GM13976 (cell line): ENCODE results near the gene UPF3B.

Experiments used
- DNase-seq: peaks from one replicate; pipeline ENCODE4 v3.0.0; 2012; ENCODE audit warnings: low spot score
- in situ Hi-C: fragments of 300-500 bp; cut with MboI; formaldehyde crosslinking; loops from one replicate; pipeline ENCODE4 v1.12.0; 2022; ENCODE audit warnings: low sequenced_read_pairs, mixed read lengths, inconsistent platforms; ENCODE audit not compliant: unreplicated experiment
- TF ChIP-seq, protein P1 (sequence below): IDR thresholded peaks from 2 replicates; pipeline ENCODE4 v1.5.1; 2012; ENCODE audit warnings: borderline replicate concordance, mild to moderate bottlenecking; ENCODE audit not compliant: insufficient read depth; ENCODE audit errors: extremely low read depth, missing control alignments, control extremely low read depth

Gene UPF3B

DNA sequence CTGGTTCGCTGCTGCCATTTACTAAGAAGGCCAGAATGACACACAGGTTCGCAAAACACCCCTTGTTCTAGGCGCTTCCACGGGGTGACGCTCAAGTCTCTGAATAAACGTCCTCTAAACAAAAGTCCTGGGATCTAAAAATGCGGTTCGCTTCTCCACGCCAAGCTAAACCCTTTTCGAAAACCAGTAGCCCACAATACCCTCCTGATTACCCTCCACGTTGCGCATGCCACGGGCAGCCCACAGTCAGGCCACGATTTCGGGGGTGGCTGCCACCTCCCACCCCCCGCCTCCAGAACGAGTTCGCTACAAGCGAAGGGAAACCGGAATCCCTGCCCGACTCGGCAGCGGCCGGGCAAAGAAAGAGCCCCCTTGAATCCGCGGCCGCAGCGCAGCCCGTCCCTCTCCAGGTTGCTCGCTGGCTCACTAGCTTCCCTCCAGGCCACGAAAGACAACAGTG lies 61.8 kb downstream of the UPF3B start:
- peak; percentile 26 for DNase-seq
- in situ Hi-C loops: loop anchor here (25.0 kb wide), 1 partner anchor 346 kb away; no protein-coding TSS in a partner anchor

DNA sequence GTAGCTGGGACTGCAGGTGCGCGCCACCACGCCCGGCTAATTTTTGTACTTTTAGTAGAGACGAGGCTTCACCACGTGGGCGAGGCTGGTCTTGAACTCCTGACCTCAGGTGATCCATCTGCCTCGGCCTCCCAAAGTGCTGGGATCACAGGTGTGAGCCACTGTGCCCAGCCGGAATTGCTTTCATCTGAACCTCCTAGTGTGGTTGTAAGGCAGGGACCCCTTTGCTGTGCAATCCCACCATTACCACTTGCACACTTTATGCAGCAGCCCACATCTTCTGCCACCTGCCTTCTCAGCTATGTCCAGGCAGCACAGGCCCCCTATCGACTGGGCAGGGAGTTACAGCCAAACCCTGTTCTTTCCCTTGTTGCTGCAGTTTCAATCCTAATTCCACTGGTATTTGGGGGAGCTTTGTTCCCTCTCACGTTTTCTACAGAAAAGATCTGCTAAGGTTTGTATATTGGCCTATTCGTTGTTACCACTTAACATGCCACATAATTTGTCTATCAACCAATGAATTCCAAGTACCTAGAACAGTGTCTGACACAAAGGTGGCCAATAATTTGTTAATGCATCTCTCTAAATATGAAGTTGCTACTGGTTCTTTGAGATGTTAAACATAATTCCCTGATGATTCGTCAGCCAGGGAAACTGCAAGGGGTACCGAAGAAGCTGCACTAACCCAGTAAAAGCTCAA lies 67.9 kb downstream of the UPF3B start:
- in situ Hi-C loops: loop anchor here (10.0 to 25.0 kb wide), 2 partner anchors 270 to 352 kb away; no protein-coding TSS in a partner anchor
- DNase-seq: peak; percentile 44
- TF ChIP-seq, protein P1, sequence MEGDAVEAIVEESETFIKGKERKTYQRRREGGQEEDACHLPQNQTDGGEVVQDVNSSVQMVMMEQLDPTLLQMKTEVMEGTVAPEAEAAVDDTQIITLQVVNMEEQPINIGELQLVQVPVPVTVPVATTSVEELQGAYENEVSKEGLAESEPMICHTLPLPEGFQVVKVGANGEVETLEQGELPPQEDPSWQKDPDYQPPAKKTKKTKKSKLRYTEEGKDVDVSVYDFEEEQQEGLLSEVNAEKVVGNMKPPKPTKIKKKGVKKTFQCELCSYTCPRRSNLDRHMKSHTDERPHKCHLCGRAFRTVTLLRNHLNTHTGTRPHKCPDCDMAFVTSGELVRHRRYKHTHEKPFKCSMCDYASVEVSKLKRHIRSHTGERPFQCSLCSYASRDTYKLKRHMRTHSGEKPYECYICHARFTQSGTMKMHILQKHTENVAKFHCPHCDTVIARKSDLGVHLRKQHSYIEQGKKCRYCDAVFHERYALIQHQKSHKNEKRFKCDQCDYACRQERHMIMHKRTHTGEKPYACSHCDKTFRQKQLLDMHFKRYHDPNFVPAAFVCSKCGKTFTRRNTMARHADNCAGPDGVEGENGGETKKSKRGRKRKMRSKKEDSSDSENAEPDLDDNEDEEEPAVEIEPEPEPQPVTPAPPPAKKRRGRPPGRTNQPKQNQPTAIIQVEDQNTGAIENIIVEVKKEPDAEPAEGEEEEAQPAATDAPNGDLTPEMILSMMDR: peak; percentile 57

More for the DNA sequence above, 61.8 kb downstream of the UPF3B start:
- TF ChIP-seq, protein P1: peak; percentile 20
